ENCODE data around the gene SP3. TPM values are rescaled to one million over a fixed set of nuclear protein-coding genes. Genes with fewer than 3 reads are reported as not detected.

The SP3 gene
- total RNA-seq, 4 donors from 2014 or later, result 99.6 to 151 (median 113) TPM

GRCh38 chr2:173866874-173867618 lies 98.1 kb downstream of the SP3 start:
- 35% methylated on average over 11 of the region's 11 CpGs for WGBS
- Histone ChIP-seq H3K36me3 (no peaks in the 10 kb centered on the region), H3K27me3 (no peaks in the 10 kb centered on the region), H3K4me1 (peaks cover 24% of the 10 kb centered on the region), H3K4me3 (no peak overlapping the region), H3K27ac (peak overlapping the region; percentile 44), H3K9me3 (no peaks in the 10 kb centered on the region)
- no peak for TF ChIP-seq CTCF (IDR thresholded peaks at IDR 0.05)
- no peak for TF ChIP-seq EP300 (IDR thresholded peaks at IDR 0.05)
- no peak for TF ChIP-seq POLR2AphosphoS5 (IDR thresholded peaks at IDR 0.05)
- no peak for TF ChIP-seq POLR2A (IDR thresholded peaks at IDR 0.05)
- DNase-seq (ENCODE audit: low spot score in 2 of 2), result peak in 1 of 2 donors; percentile 64

GRCh38 chr2:173865971-173866873 lies 99.0 kb downstream of the SP3 start:
- H3K27ac ChIP-seq, result peak overlapping the region; percentile 5
- no peaks in the 10 kb centered on the region for H3K27me3 ChIP-seq
- DNase-seq (ENCODE audit: low spot score in 2 of 2), result no peak
- peaks cover 24% of the 10 kb centered on the region for H3K4me1 ChIP-seq
- no peak overlapping the region for H3K4me3 ChIP-seq
- TF ChIP-seq EP300 (IDR thresholded peaks at IDR 0.05) (no peak), POLR2A (IDR thresholded peaks at IDR 0.05) (no peak)
- H3K36me3 ChIP-seq, result no peaks in the 10 kb centered on the region
- WGBS, result 70% methylated on average over 12 of the region's 12 CpGs
- no peaks in the 10 kb centered on the region for H3K9me3 ChIP-seq

- Histone ChIP-seq H3K9me3 (no peaks in the 10 kb centered on the region), H3K4me1 (peaks cover 18% of the 10 kb centered on the region), H3K36me3 (no peaks in the 10 kb centered on the region), H3K4me3 (no peak overlapping the region), H3K27ac (no peak overlapping the region), H3K27me3 (no peaks in the 10 kb centered on the region)
- 52% methylated on average over 4 of the region's 4 CpGs for WGBS
- TF ChIP-seq CTCF (IDR thresholded peaks at IDR 0.05) (no peak), POLR2A (IDR thresholded peaks at IDR 0.05) (no peak), EP300 (IDR thresholded peaks at IDR 0.05) (no peak), POLR2AphosphoS5 (IDR thresholded peaks at IDR 0.05) (no peak)
- no peak for DNase-seq (ENCODE audit: low spot score in 2 of 2)
These were observed 102.5 kb downstream of the SP3 start for GRCh38 chr2:173862612-173863217.

- 86% methylated on average over 6 of the region's 6 CpGs for WGBS
- H3K4me3 ChIP-seq, result no peak overlapping the region
- H3K27me3 ChIP-seq, result no peaks in the 10 kb centered on the region
- no peak overlapping the region for H3K27ac ChIP-seq
- DNase-seq (ENCODE audit: low spot score in 2 of 2), result no peak
- peaks cover 3% of the 10 kb centered on the region for H3K4me1 ChIP-seq
- no peak for TF ChIP-seq POLR2AphosphoS5 (IDR thresholded peaks at IDR 0.05)
- no peak for TF ChIP-seq CTCF (IDR thresholded peaks at IDR 0.05)
- TF ChIP-seq POLR2A (IDR thresholded peaks at IDR 0.05), result no peak
- no peak for TF ChIP-seq EP300 (IDR thresholded peaks at IDR 0.05)
- H3K9me3 ChIP-seq, result no peaks in the 10 kb centered on the region
- no peaks in the 10 kb centered on the region for H3K36me3 ChIP-seq
These were observed 104.6 kb downstream of the SP3 start for GRCh38 chr2:173860566-173860965.

- H3K36me3 ChIP-seq, result no peaks in the 10 kb centered on the region
- no peak overlapping the region for H3K27ac ChIP-seq
- H3K27me3 ChIP-seq, result no peaks in the 10 kb centered on the region
- no peak for TF ChIP-seq POLR2AphosphoS5 (IDR thresholded peaks at IDR 0.05)
- no peak for TF ChIP-seq POLR2A (IDR thresholded peaks at IDR 0.05)
- TF ChIP-seq CTCF (IDR thresholded peaks at IDR 0.05), result no peak
- no peak for TF ChIP-seq EP300 (IDR thresholded peaks at IDR 0.05)
- peaks cover 5% of the 10 kb centered on the region for H3K4me1 ChIP-seq
- no peak overlapping the region for H3K4me3 ChIP-seq
- H3K9me3 ChIP-seq, result no peaks in the 10 kb centered on the region
- 52% methylated on average over 2 of the region's 2 CpGs for WGBS
- no peak for DNase-seq (ENCODE audit: low spot score in 2 of 2)
These were observed 105.1 kb downstream of the SP3 start for GRCh38 chr2:173860082-173860481.
